HepG2 (cell line): ENCODE measurements around the gene SLC5A3. TPM values are rescaled to one million over a fixed set of nuclear protein-coding genes. Genes with fewer than 3 reads are reported as not detected.

Source experiments
- ATAC-seq: fragments of 200-7000 bp; cut with Tn5 transposase; 3 replicates; pipeline ENCODE4 v1.9.1; 2020; ENCODE audit warnings: mild to moderate bottlenecking, moderate library complexity
- BruUV-seq: library from RNA; stranded (reverse); fragments of 400-500 nt; replicated peaks from 2 replicates; lab custom pipeline; 2021; lab: Mats Ljungman, UMichigan
- CTCF ChIA-PET: fragments of 300-600 bp; formaldehyde crosslinking; extraction: SDS; loops from one replicate; lab custom pipeline; 2021; ENCODE audit warnings: low total read pairs, inconsistent platforms, low intra/inter-chr PET ratio; lab: Yijun Ruan, JAX
- POLR2A ChIA-PET: fragments of 350-600 bp; sonication (Branson Sonifier 250); formaldehyde crosslinking; loops from one replicate; lab custom pipeline; 2020; ENCODE audit warnings: antibody characterized with exemption, inconsistent platforms; lab: Yijun Ruan, JAX
- DNase-seq: peaks from one replicate; pipeline ENCODE4 v3.0.0-alpha.2; 2015; ENCODE audit warnings: low spot score
- FAIRE-seq: peaks from 3 replicates; lab custom pipeline; 2011; peaks lifted over from hg19 to GRCh38; lab: Jason Lieb, UNC
- H2AFZ ChIP-seq: one replicate; pipeline ENCODE4 v1.6.1; 2011; ENCODE audit warnings: low read length, inconsistent platforms
- H3K27ac ChIP-seq: fragments of 300-600 bp; 3 replicates; pipeline ENCODE4 v1.8.0; 2011; ENCODE audit warnings: mixed run types, mild to moderate bottlenecking, mixed read lengths, low read length, inconsistent platforms; ENCODE audit not compliant: insufficient read depth; ENCODE audit errors: extremely low read length
- H3K27me3 ChIP-seq, 2 experiments: fragments of 200-600 bp in 1 of 2; 2 replicates in 1 of 2; 3 replicates in 1 of 2; pipeline versions ENCODE4 v1.6.0 to v1.8.0; 2011; ENCODE audit warnings: low read length in 2 of 2, mild to moderate bottlenecking in 2 of 2, moderate library complexity in 2 of 2, inconsistent platforms in 1 of 2; ENCODE audit not compliant: insufficient read depth in 2 of 2, control insufficient read depth in 1 of 2
- H3K36me3 ChIP-seq, 2 experiments: fragments of 200-600 bp in 1 of 2; replicated peaks in 1 of 2; 2 replicates in 1 of 2; 3 replicates in 1 of 2; pipeline versions ENCODE4 v1.5.1 to v1.8.0; 2011; ENCODE audit warnings: low read length in 2 of 2, inconsistent platforms in 1 of 2; ENCODE audit not compliant: insufficient read depth in 2 of 2, control insufficient read depth in 1 of 2
- H3K4me1 ChIP-seq: 2 replicates; pipeline ENCODE4 v1.5.1; 2012; ENCODE audit warnings: low read length, inconsistent platforms; ENCODE audit not compliant: insufficient read depth
- H3K4me2 ChIP-seq: 2 replicates; pipeline ENCODE4 v1.6.0; 2011; ENCODE audit warnings: low read depth, low read length, inconsistent platforms
- H3K4me3 ChIP-seq, 3 experiments: fragments of 200-600 bp in 1 of 3; sonication (generic), shearing (Covaris generic) in 1 of 3; replicated peaks in 1 of 3; 2 replicates each; pipeline ENCODE4 v1.5.1; 2011 to 2016; ENCODE audit warnings: low read length in 3 of 3, inconsistent platforms in 2 of 3, low read depth in 2 of 3, mild to moderate bottlenecking in 2 of 3, control low read depth in 1 of 3, mixed read lengths in 1 of 3; ENCODE audit not compliant: insufficient read depth in 1 of 3
- H3K79me2 ChIP-seq: one replicate; pipeline ENCODE4 v1.6.1; 2011; ENCODE audit warnings: low read length, inconsistent platforms; ENCODE audit not compliant: insufficient read depth
- H3K9ac ChIP-seq: 2 replicates; pipeline ENCODE4 v1.6.0; 2011; ENCODE audit warnings: mild to moderate bottlenecking, low read depth, low read length, inconsistent platforms; ENCODE audit not compliant: insufficient read depth
- H3K9me3 ChIP-seq: 2 replicates; pipeline ENCODE4 v1.5.1; 2012; ENCODE audit warnings: mild to moderate bottlenecking, low read length
- H4K20me1 ChIP-seq: 2 replicates; pipeline ENCODE4 v1.6.0; 2011; ENCODE audit warnings: inconsistent platforms, mild to moderate bottlenecking, low read length, moderate library complexity; ENCODE audit not compliant: insufficient read depth
- FOXP1 ChIP-seq, 2 experiments: fragments of 450-650 bp in 1 of 2; IDR thresholded peaks; 2 replicates each; pipeline ENCODE4 v1.6.1; 2017 to 2018; ENCODE audit warnings: antibody characterized with exemption in 1 of 2
- HNRNPK ChIP-seq: fragments of 200-400 bp; formaldehyde crosslinking; IDR thresholded peaks from 2 replicates; pipeline ENCODE4 v1.6.1; 2018; ENCODE audit warnings: low read length, low read depth, moderate library complexity, mild to moderate bottlenecking; ENCODE audit not compliant: poor library complexity, severe bottlenecking
- PCBP2 ChIP-seq: fragments of 200-400 bp; formaldehyde crosslinking; optimal IDR thresholded peaks from 2 replicates; pipeline ENCODE3; 2018; ENCODE audit warnings: low read length, low read depth; ENCODE audit not compliant: poor library complexity, severe bottlenecking
- RBM39 ChIP-seq: fragments of 200-400 bp; formaldehyde crosslinking; IDR thresholded peaks from one replicate; pipeline ENCODE4 v1.6.1; 2018; ENCODE audit warnings: antibody characterized with exemption, mild to moderate bottlenecking, low read depth, low read length; ENCODE audit not compliant: poor library complexity, severe bottlenecking
- ZNF333 ChIP-seq: sonication (generic); formaldehyde crosslinking; IDR thresholded peaks from 2 replicates; pipeline ENCODE4 v1.4.0; 2020; ENCODE audit warnings: mild to moderate bottlenecking, missing genetic modification reagents, borderline replicate concordance
- ZNF776 ChIP-seq: sonication (generic); formaldehyde crosslinking; IDR thresholded peaks from 2 replicates; pipeline ENCODE4 v1.4.0; 2020; ENCODE audit warnings: mild to moderate bottlenecking, missing genetic modification reagents
- ZSCAN20 ChIP-seq: sonication (generic); formaldehyde crosslinking; IDR thresholded peaks from 2 replicates; pipeline ENCODE4 v1.4.0; 2020; ENCODE audit warnings: missing genetic modification reagents, mild to moderate bottlenecking, borderline replicate concordance
- WGBS: methylation state at CpG from one replicate; pipeline ENCODE4 v1.1.6; 2017; ENCODE audit warnings: low lambda C conversion rate; 5-methylcytosine and 5-hydroxymethylcytosine counted together
- in situ Hi-C: cut with HindIII; loops from 2 replicates; pipeline ENCODE4 v1.10.0; 2017; ENCODE audit warnings: low pct_unique_long_range_greater_than_20kb; ENCODE audit not compliant: extremely low pct_ligation_motif_present
- intact Hi-C: fragments of 100-400 bp; cut with micrococcal nuclease; formaldehyde crosslinking; loops from one replicate; pipeline ENCODE4 v1.10.0; 2022; ENCODE audit not compliant: unreplicated experiment
- polyA plus RNA-seq, 8 experiments: library from polyadenylated mRNA; depleted of rRNA in 3 of 8; stranded (reverse) in 7 of 8; unstranded in 1 of 8; fragments of >200 nt; fragmentation: Illumina TruSeq in 4 of 8; extraction: Trizol in 4 of 8; gene quantifications; 2 replicates each; pipeline versions ENCODE4 v1.2.1 to v1.2.3, GENCODE V29; 2011 to 2016; ENCODE audit warnings: low read depth in 4 of 8, missing spikeins in 1 of 8, mixed read lengths in 1 of 8; ENCODE audit not compliant: insufficient read depth in 1 of 8
- total RNA-seq, 5 experiments: library from RNA; depleted of rRNA; stranded (reverse); fragments of >200 nt; fragmentation: Illumina TruSeq; extraction: Trizol; gene quantifications; 2 replicates each; pipeline ENCODE4 v1.2.3, GENCODE V29; 2016; ENCODE audit warnings: low read depth in 1 of 5

SLC5A3 gene
- total and polyA plus RNA-seq, 2 of the 13 experiments (the other 11 are each of a cell fraction or from before 2014, with no cell fraction given) = 5.6 to 11.2 TPM

- POLR2A ChIA-PET = no interaction called here
- no peak for DNase-seq
- peaks cover 9% of the 10 kb centered on the region; the same call in 1 of the 2 replicates for H3K4me1 ChIP-seq
- H3K36me3 ChIP-seq = no peaks in the 10 kb centered on the region
- no peak overlapping the region for H3K27ac ChIP-seq
- CTCF ChIA-PET = no interaction called here
- H3K4me2 ChIP-seq = no peak overlapping the region
- no TSS peak for BruUV-seq
- no peak overlapping the region for H3K4me3 ChIP-seq
- H2AFZ ChIP-seq = no peak overlapping the region
- WGBS = 25% methylated on average over 5 of the region's 5 CpGs
- FAIRE-seq = no peak
- H3K9me3 ChIP-seq = no peaks in the 10 kb centered on the region
- no peak for TF ChIP-seq ZNF776
- TF ChIP-seq HNRNPK = no peak
- TF ChIP-seq RBM39 = no peak
- no peak for TF ChIP-seq ZNF333 (CRISPR knock-in tag)
- no peak for TF ChIP-seq ZSCAN20 (CRISPR knock-in tag)
- no peaks in the 10 kb centered on the region for H4K20me1 ChIP-seq
- no peaks in the 10 kb centered on the region for H3K79me2 ChIP-seq
- in situ Hi-C loops = no loop called here
- H3K27me3 ChIP-seq = peaks cover 0 to 14% of the 10 kb centered on the region in 2 experiments; a peak in 2 of 5 replicates
- intact Hi-C loops = no loop called here
- ATAC-seq = no peak
- H3K9ac ChIP-seq = no peak overlapping the region
These were observed 21.2 kb upstream of the SLC5A3 start for GRCh38 chr21:34052171-34052570.

DNA sequence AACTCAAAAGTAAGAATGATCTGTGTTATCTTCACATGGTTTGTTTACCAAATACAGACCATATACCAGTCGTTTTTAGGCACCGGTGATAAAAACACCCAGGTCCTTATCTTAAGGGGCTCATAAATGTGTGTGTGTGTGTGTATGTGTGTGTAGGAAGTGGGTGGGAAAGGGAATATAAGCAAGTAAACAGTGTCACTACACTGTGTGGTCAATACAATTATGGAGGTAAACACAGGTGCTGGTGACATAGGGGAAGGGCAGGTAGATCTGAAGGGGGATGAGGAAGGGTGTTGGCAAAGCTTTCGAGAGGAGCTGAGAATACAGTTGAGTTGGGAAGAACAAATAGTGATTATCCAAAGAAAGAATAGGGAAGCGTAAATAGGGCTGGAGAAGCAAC is 19.1 kb upstream of the SLC5A3 start:
- H3K9me3 ChIP-seq = no peaks in the 10 kb centered on the region
- ChIA-PET CTCF (no interaction called here), POLR2A (no interaction called here)
- WGBS = 18% methylated on average over 4 of the region's 4 CpGs
- no peaks in the 10 kb centered on the region for H4K20me1 ChIP-seq
- ATAC-seq = no peak
- H3K36me3 ChIP-seq = no peaks in the 10 kb centered on the region
- no peak overlapping the region for H3K9ac ChIP-seq
- peaks cover 0 to 22% of the 10 kb centered on the region in 2 experiments; a peak in 2 of 5 replicates for H3K27me3 ChIP-seq
- H3K27ac ChIP-seq = no peak overlapping the region
- intact Hi-C loops (no loop called here), in situ Hi-C loops (no loop called here)
- peaks cover 9% of the 10 kb centered on the region; the same call in 1 of the 2 replicates for H3K4me1 ChIP-seq
- no peaks in the 10 kb centered on the region for H3K79me2 ChIP-seq
- no peak overlapping the region for H3K4me2 ChIP-seq
- no TSS peak for BruUV-seq
- no peak for DNase-seq
- FAIRE-seq = no peak
- H3K4me3 ChIP-seq = no peak overlapping the region
- no peak overlapping the region for H2AFZ ChIP-seq
- TF ChIP-seq PCBP2 (no peak), FOXP1 (IDR thresholded peaks at IDR 0.05) (no peak), FOXP1 (CRISPR knock-in tag; IDR thresholded peaks at IDR 0.05) (peak; percentile 57)
